ENCODE data around the gene DLGAP4.

Gene DLGAP4

DNA sequence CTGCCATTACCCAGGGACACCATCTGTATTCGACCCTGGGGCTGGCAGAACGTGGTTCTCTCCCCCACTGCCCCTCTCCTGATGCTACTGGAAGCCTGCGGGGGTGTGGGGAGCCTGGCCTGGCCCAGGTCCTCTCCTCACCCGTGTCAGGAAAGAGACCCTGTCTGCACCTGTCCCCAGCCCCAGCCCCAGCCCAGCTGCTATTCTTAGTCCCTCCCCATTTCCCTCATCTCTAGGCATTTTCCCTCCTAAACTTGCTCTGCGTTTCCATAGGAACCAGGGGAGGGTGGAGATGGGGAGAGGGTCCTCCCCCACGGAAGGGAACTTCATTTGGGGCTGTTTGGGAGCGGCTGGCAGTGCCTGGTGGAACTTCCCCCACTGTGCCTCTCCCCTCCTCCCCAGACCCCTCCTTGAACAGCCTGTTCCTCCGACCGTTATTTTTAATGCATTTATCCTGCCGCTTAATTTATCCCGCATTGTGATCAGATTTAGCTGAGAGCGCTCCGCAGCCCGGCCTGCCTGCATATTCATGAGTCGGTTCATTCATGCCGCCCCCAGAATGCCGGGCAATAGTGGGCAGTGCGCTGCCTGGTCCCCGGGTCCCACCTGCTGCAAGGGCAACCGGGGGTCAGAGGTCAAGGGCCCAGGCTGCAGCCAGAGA lies 31.8 kb upstream of the DLGAP4 start:
- no peak for DNase-seq (ENCODE audit: low spot score)

DNA sequence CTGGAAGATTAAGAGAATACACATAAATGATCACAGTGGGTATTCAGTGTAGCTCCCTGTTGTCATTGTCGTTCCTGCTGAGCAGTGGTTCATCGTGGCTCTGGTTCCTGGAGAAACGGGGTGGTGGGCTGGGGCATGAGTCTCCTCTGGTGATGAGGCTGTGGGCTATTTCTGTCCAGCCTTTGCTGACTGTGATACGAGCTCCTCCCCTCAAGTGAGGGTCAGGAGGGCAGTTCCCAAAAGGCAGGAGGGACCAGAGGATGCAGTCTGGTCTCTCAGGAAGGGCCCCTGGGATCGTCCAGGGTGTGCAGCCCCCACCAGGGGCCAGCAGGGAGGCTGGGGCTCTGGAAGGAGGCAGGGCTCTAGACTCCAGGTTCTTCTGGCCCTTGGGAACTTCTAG lies 31.1 kb upstream of the DLGAP4 start:
- DNase-seq (ENCODE audit: low spot score) = no peak

DNA sequence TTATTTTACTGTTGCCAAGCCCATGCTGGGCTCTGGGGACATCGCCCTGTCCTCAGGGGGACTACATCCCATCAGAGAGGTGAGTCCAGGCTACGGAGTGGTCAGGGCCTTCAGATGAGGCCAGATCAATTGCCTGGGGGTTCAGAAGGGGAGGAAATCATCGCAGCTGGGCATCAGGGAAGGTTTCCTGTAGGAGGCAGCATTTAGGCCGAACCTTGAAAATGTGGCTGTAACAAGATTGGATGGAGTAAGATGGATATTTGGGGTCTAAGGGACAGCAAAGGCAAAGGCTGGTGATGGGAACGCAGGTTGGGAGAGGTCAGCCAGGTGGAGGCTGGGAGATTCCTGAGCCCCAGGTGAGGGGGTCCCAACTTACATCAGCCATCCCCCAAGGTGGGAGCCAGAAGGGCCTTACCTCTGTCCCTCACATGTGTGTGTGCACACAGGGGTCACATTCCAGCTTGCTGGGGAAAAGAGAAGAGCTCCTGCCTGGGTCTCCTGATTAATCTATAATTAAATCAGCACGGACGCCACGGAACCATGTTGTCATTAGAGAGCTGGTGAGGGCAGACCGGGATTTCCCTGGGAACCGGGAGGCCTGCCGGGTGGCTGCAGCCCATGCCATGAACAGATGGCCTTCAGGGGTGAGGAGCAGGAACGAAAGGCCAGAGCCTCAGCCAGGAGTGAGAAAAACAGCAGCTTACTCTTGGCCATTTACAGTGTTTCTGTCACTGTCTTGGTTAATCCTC lies 30.5 kb upstream of the DLGAP4 start:
- no peak for DNase-seq (ENCODE audit: low spot score)

DNA sequence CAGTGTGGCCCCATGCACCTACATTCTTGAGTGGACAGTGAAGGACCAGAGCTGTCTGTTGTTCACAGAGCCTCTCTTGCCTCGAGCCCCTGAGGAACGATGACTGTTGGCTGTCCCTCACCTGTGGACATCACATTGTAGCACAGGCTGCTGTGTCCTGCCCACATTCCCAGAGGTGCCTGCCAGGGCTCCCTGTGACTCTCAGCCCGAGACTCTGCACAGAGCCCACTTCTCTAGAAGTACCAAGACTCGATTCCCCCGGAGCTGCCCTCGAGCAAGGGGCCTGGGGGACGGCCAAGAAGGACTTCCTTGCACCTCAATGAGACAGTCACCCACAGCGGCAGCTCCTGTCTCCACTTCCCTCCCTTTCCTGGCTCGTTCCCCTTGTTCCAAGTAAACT lies 28.6 kb upstream of the DLGAP4 start:
- no peak for DNase-seq (ENCODE audit: low spot score)

DNA sequence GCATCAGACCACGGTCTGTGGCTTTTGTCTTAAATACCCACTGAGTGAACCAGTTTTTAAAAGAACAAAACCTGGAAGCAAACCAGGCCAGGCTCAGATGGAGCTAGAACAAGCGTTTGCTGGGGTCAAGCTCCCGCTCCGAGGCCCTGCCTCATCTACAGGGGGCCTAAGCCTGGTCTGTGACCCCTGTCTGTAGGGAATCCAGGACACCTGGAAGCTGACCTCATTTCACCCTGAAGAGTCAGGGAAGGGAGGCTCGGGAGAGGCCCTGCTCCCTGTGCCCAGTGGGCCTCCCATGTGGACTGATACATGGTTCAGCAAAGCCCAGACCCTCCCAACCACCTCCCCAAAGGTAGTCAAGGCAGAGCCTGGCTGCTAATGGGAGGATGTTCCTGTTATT lies 26.8 kb upstream of the DLGAP4 start:
- DNase-seq (ENCODE audit: low spot score) = no peak

DNA sequence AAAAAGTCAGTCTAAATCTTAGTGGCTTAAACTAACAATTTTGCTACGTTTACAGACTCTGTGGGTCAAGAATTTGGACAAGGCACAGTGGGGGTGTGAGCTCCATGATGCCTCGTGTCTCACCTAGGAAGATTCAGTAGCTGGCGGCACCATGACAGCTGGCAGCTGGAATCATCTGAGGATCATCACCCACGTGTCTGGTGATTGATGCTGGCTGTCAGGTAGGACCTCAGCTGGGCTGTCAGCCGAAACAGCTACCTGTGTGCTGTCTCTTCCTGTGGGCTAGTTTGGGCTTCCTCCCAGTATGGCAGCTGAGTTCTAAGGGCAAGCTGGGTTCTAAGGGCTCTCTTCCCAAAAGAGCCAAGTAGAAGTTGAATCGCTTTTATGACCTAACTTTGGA lies 26.4 kb upstream of the DLGAP4 start:
- DNase-seq (ENCODE audit: low spot score) = no peak

DNA sequence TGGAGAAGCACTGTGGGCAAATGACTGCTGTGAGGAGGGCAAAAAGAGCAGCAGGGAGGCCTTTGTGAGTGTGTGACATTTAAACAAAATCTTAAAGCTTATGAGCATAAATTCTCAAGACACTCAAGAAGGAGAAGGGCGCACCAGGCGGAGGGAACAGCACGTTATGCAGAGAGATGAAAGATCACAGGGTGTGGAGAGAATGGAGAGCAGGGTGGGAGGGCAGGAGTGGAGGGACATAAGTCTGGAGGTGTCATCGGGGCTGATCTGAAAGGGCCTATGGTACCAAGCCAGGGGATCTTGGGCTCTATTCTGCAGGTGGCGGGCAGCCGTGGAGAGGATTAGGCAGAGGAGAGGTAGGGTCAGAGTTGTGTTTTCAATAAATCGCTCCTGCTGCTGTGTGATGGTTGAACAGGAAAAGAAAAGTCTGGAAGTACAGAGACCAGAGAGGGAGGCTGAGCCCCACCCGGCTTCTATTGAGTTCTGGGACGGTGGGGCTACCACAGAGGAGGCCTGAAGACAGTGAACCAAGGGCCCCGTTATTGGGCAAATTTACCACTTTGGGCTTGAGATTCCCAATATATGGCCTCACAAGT lies 24.3 kb upstream of the DLGAP4 start:
- DNase-seq (ENCODE audit: low spot score) = no peak

DNA sequence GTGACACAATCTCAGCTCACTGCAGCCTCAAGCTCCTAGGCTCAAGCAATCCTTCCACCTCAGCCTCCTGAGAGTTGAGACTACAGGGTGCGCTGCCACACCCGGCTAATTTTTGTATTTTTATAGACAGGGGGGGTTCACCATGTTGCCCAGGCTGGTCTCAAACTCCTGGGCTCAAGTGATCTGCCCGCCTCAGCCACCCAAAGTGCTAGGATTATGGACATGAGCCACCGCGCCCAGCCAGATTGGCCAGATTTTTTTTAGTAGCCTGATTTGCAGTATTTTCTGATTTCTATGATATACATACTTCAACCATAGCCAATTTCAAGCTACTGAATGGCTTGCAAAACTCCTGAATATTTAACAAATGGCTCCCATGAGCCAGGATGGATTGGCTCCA lies 21.4 kb upstream of the DLGAP4 start:
- no peak for DNase-seq (ENCODE audit: low spot score)

DNA sequence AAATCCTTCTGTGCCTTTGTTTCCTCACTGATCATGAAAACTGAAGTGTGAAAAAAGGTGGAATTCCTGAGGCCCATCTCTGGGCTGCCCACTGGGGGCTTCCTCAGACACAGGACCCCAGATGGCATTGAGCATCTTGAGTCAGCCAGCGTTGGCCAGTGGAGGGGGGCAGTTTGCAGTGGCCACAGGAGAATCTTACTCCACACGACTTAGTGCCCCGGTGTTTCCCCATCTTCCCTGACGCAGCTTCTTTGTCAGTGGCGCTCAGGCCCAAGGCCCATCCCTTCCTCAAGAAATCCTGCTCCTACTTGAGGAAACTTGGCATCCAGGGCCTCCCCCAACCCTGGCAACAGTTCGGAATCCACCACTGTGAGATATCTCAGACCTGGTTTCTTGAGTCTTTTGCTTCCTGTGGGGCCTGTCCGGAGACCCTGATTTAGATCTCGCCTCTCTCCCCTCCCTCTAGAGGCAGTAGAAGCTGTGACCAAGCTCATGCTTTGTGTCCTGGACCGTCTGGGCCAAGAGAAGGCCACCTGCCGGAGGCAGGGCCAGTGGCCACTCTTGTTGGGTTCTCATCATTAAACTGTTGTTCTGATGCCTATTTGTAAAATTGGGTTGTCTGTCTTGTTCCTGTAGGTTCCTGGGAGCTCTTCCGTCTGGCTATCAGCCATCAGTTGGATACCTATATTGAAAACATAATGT lies 20.2 kb upstream of the DLGAP4 start:
- DNase-seq (ENCODE audit: low spot score) = no peak

DNA sequence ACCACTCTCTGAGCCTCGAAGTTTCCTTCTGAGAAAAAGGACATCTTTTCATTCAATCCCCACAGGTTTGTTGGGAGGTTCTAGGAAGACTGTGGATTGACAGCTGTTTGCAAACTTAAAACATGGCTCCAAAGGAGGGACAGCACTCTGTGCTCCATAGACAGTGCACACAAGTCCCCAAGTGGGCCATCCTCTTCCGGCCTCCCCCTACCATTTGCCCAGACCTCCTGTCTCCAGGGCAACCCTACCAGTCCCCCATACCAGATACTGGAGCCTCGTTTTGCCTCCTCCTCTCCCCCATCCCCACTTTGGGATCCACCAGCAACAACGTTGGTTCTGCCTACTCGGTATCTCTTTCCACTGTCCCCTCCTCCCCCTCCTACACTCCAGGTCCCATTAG lies 8.5 kb upstream of the DLGAP4 start:
- DNase-seq (ENCODE audit: low spot score) = no peak

DNA sequence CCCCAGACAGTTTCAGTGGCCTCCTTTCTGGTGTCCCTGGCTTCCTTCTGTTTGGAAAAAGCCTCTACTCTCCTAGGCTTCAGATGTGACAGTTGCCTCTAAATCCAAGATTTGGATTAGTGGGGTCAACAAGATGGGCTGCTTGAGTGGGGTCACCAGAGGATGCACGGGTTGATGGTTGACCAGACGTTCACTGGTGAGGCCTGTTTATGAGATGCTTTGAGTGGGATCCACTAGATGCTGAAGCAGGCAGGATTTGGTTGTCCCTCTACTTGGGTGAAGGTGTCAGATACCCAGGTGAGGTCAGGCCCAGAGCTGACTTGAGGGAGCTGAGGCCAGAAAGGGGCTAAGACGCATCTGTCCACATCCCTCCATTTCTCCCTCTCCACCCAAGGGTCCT lies 8.1 kb upstream of the DLGAP4 start:
- no peak for DNase-seq (ENCODE audit: low spot score)

DNA sequence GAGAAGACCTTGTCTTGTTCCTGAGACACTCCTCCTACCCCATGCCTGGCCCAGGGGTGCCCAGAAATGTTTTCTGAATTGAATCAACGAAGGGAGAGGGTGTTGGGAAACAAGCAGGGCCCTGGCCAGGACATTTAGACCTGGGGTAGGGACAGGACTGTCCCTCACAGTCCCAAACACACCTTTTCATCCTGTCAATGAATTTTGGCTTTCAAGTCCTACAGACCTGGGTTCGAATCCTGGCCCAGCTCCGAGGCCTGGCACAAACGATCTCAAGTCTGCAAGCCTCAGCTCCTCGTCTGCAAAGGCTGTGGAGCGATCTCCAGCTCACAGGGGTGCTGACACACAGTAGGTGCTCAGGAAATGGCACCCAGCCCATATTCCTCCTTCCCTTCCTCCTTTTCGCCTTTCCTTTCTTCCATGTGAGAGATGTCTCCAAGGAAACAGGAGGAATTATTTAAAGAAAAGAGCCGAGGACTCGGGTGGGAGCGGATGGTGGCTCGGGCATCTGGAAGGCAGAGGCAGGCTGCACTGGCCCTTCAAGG lies 7.3 kb upstream of the DLGAP4 start:
- no peak for DNase-seq (ENCODE audit: low spot score)

DNA sequence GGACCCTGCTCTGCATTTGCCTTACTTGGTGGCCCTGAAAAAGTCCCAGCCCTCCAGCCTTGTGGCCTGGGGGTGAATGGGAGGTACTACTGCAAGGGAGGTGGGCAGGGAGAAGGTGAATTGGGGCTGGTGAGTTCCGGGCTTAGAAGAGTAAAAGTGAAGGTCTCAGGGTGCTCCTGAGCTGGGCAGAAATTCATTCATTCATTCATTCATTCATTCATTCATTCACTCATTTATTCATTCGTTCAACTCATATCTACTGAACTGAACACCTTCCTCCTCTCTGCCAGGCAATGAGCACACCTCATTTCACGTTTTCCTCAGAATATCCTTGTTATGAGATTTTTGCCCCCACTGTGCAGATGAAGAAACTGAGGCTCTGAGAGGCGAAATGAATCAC lies 6.7 kb upstream of the DLGAP4 start:
- no peak for DNase-seq (ENCODE audit: low spot score)

DNA sequence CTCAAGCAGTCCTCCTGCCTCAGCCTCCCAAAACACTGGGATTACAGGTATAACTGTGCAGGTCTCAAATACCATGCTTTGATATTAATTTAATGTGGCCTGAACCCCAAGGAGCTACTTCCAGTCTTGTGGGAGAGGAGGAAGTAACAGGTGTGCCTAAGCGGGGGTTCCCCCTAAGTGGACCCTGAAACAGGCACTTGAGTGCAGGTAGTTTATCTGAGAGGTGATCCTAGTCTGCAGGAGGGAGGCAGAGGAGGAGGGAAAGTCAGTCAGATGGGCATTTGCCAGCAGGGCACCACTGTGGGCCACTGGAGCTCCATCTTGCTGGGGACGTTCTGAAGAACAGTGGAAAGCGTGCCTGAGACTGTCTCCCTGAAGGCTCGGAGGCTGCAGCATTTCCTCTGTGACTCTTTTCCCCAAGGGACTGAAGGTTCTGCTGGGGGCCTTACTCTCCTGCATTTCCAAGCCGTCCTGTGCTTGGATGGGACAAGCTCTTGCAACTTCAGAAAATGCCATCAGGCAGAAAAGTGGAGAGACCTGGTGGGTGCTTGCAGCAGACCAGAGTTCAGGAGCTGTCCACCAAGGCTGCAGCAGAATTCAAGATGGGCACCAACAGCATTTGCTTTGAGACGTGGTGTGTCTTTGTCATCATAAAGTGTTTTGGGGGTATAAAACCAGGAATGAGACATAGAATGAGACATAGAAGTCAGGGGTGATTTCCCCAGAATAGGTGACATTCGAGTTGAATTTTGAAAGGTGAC lies 4.6 kb upstream of the DLGAP4 start:
- no peak for DNase-seq (ENCODE audit: low spot score)

DNA sequence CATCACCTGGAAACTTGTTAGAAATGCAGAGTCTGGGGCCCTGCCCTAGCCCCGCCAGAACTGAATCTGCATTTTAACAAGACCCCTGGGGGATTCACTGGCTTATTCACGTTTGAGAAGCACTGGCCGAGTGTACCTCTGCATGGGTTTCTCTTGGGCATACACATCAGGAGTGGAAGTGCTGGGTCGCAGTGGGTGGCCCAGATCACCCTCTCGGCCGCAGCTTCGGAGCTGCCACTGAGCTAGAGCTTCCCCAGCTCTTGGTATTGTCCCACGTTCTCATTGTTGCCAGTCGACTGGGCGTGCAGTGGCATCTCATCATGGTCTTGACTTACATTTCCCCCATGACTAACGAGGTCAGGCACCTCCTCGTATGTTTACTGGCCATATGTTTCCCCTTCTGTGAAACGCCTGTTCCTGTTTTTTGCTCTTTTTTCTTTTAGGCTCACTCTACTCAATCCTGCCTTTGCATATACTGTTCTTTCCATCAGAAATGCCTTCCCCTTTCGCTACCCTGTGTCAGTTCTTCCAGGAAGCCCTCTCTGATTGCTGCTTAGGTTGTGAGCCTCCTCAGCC lies 3.0 kb upstream of the DLGAP4 start:
- DNase-seq (ENCODE audit: low spot score) = no peak

DNA sequence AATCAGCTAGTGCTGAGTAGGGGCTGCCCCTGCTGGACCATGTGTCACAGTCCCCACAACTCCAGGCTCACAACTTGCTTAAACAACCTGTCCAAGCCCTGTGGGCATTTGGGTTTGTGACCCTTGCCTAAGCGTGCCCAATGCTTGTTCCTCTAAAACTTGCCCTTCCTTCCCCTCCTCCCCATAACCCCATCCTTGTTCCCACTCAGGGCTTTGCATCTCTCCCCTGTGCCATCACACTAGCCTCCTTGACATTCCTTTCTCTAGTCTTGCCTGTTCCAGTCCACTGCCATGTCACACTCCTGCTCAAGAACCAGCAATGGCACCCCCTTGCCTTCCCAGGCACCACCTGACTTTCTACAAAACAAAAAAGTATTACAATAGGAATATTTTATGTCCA lies 2.3 kb upstream of the DLGAP4 start:
- no peak for DNase-seq (ENCODE audit: low spot score)

DNA sequence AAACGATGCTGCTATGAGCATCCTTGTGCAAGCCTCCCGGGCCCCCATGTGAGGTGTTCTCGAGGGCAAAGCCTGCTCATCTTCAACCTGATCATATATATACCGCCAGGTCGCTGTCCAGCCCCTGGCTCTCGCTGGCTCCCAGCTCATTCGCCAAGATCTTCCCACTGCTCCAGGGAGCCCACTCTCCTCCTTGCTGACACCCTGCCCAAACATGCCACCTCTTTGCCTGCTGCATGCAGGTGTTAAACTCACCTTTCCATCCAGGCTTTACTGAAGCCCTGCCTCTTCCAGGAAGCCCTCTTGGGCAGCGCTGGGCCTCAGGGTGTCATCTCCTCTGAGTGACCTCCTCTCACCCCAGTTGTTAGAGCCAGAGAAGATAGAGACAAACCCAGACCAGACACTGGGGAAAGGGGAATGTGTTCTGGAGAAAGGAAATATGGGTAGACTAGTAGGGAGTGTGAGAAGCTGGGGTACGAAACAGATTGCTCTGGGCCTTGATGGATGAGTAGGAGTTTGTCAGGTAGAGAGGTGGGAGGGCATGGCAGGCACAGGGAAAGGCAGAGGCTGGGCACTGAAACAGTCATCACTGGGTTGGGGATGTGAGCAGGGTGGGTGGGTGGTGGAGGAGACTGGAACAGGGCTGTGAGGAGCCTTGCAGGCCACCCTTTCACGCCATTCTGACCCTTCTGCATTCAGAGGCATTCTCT lies 1.2 kb upstream of the DLGAP4 start:
- no peak for DNase-seq (ENCODE audit: low spot score)

DNA sequence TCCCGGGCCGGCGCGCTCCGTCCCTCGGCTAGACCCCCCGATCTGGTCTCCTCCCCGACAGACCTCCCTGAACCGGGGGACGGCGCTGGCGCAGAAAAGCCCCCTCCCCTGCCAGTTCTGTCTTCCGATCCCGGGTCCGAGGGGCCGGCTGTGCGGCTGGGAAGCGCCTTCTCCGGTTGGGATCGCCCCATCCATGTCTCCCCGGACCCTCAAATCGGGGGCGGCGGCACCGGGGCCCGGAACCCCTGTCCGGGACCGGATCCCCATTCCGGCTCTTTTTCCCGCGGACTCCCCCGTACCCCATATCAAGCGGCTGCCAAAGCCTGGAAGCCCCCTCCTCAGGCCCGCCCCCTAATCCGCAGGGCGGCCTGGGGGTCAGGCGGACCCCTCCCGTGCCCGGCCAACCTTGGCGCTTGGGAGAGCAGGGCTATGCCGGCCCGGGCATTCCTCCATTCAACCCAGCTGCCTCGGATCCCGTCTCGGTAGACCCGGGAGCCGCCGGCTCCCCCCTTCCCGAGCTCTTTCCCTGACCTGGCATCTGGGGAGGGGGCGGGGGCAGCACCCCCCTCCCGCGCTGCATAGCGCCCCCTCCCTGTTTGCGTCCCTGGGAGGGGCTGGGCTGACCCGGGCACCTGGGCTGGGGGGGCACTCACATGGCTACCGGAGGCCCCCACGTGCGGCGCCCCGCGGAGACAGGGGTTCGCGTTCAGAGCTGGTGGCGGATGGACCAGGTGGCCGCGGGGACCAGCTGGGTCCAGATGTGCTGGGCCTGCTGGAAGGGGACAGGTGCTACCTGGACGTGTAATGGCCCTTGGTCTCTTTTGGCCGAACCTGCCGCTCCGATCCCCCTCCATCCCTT lies 643 bp downstream of the DLGAP4 start:
- no peak for DNase-seq (ENCODE audit: low spot score)

DNA sequence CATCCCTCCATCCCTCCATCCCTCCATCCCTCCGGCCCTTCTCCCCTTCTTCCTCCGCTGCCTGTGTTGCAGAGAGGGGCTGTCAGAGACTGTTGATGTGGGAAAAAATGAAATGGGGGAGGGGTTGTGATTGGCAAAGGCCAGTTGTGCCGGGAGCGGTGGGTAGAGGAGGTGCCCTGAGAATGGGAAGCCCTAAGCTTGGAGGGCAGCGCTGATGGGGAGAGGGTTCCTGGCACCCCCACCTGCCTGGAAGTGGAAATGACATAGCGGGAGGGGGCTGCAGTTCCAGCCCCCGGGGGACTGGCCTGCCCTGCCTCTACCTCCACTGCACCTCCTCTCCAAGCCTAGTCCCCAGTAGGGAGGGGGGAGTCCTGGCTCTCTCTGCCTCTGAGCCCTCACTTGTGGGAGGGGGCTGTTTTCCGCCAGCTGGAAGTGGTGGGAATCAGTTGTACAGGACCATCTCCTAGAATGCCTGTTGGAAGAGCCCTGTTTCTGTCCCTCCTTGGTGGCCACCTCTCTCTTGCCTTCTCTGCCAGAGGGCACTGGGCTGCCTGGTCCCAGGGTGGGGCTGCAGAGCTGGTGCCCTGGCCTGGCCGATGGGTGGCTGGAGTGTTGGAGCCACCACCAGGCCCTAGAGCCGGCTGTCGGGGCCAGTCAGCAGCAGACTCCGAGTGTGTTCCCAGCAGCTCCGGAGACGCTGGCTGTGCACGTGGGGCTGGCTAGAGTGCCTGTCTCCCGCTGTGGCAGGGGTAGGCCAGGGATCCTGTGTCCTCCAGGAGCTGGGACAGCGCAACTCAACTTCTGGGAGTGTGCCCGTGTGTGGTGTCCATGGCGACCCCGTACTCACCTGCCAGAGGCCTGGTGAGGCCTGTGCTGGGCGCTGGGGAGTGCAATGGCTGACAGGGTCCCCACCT lies 1.5 kb downstream of the DLGAP4 start:
- DNase-seq (ENCODE audit: low spot score) = no peak

All from activated CD4-positive, alpha-beta T cell treated with anti-CD3 and anti-CD28 coated beads, Interleukin-2, Interleukin-4, amounts not matched to agents 100 ng/mL and 50 ng/mL, durations not matched to agents 16 hours and 8 hours (primary cell).